WTC11 (cell line): Measurements from ENCODE around the gene BRCA1. TPM values are rescaled to one million over a fixed set of nuclear protein-coding genes. Genes with fewer than 3 reads are reported as not detected.

Experiments
- CREB1 ChIP-seq: sonication (generic); formaldehyde crosslinking; IDR thresholded peaks from 2 replicates; pipeline ENCODE4 v1.8.0; 2023; ENCODE audit warnings: mild to moderate bottlenecking, missing genetic modification reagents
- ETV6 ChIP-seq: sonication (generic); formaldehyde crosslinking; IDR thresholded peaks from 2 replicates; pipeline ENCODE4 v1.8.1; 2022; ENCODE audit warnings: mild to moderate bottlenecking, missing genetic modification reagents
- GABPB1 ChIP-seq: sonication (generic); formaldehyde crosslinking; IDR thresholded peaks from 2 replicates; pipeline ENCODE4 v1.8.1; 2023; ENCODE audit warnings: mild to moderate bottlenecking, missing genetic modification reagents
- GRHL2 ChIP-seq: fragments of 250-450 bp; sonication (Bioruptor Pico); IDR thresholded peaks from 2 replicates; pipeline ENCODE4 v1.8.0; 2022; ENCODE audit warnings: mild to moderate bottlenecking, moderate library complexity; ENCODE audit not compliant: insufficient replicate concordance, severe bottlenecking
- NFE2L1 ChIP-seq: sonication (generic); formaldehyde crosslinking; IDR thresholded peaks from 2 replicates; pipeline ENCODE4 v1.8.1; 2023; ENCODE audit warnings: missing genetic modification reagents
- ZNF232 ChIP-seq: sonication (generic); formaldehyde crosslinking; IDR thresholded peaks from 2 replicates; pipeline ENCODE4 v1.8.0; 2022; ENCODE audit warnings: mild to moderate bottlenecking, missing genetic modification reagents
- ZNF263 ChIP-seq: sonication (generic); formaldehyde crosslinking; IDR thresholded peaks from 2 replicates; pipeline ENCODE4 v1.8.1; 2022; ENCODE audit warnings: low read depth, mild to moderate bottlenecking, moderate library complexity, missing genetic modification reagents
- ZNF671 ChIP-seq: fragments of 250-450 bp; sonication (Bioruptor Pico); IDR thresholded peaks from 2 replicates; pipeline ENCODE4 v1.8.0; 2021; ENCODE audit warnings: mild to moderate bottlenecking
- total RNA-seq: library from RNA; stranded (reverse); gene quantifications from 3 replicates; pipeline ENCODE4 v1.2.3, GENCODE V29; 2021
- TF ChIP-seq, protein P1 (sequence below): sonication (generic); formaldehyde crosslinking; IDR thresholded peaks from 2 replicates; pipeline ENCODE4 v1.8.0; 2023; ENCODE audit warnings: missing genetic modification reagents, mild to moderate bottlenecking, borderline replicate concordance
- TF ChIP-seq, protein P2 (sequence below): sonication (generic); formaldehyde crosslinking; IDR thresholded peaks from 2 replicates; pipeline ENCODE4 v1.8.1; 2022; ENCODE audit warnings: low read depth, missing genetic modification reagents, borderline replicate concordance
- TF ChIP-seq, protein P3 (sequence below): fragments of 250-450 bp; sonication (Bioruptor Pico); IDR thresholded peaks from 2 replicates; pipeline ENCODE4 v1.8.0; 2021; ENCODE audit warnings: mild to moderate bottlenecking
- TF ChIP-seq, protein P4 (sequence below): fragments of 250-450 bp; sonication (Bioruptor Pico); IDR thresholded peaks from 2 replicates; pipeline ENCODE4 v1.9.0; 2021; ENCODE audit warnings: mild to moderate bottlenecking, borderline replicate concordance
- TF ChIP-seq, protein P5 (sequence below): sonication (generic); formaldehyde crosslinking; IDR thresholded peaks from 2 replicates; pipeline ENCODE4 v1.8.1; 2023; ENCODE audit warnings: mild to moderate bottlenecking, missing genetic modification reagents
- TF ChIP-seq, protein P6 (sequence below): sonication (generic); formaldehyde crosslinking; IDR thresholded peaks from 2 replicates; pipeline ENCODE4 v1.8.1; 2023; ENCODE audit warnings: mild to moderate bottlenecking, moderate library complexity, missing genetic modification reagents

Gene BRCA1
- total RNA-seq, 1 experiment from 2014 or later: 37.8 TPM

DNA sequence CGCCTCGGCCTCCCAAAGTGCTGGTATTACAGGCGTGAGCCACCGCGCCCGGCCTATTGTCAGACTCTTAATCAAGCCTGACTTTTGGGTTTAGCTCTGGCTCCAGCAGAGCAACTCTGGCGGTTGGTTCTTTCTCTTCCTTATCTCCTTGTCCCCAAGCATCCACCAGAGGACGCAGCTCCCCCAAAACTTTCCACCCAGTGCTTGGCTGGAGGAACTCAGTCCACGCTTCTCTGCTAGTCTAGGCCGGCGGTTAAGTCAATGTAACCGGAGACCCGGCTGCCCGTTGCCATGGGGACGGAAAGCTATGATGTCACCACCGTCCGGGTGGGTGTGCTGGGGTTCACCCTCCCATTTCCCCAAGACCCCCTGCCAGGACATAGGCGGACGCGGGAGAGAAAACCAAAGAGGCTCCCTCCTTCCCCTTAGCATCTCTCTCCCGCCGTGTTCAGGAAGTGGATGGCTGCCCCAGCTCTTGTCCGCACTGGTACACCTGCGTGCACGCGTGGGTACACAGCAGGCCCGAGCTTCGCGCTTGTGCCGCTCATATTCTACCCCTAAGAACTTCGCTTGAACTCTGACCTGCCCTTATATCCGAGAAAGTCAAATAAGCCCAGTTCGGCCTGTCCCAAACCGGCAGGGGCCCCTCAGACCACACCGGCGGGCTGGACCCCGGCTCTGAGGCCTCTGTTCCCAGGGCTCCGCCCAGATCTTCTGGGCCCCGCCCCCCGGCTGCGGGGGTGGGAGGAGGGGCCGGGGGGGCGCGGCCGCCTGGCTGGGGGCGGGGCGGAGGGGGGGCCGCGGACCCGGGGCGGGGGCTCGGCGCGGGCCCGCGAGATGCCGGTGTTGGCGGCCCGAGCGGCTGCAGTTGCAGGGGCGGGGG lies 100.5 kb downstream of the BRCA1 start, which contains the start of gene RND2 (continued):
- TF ChIP-seq, protein P1, sequence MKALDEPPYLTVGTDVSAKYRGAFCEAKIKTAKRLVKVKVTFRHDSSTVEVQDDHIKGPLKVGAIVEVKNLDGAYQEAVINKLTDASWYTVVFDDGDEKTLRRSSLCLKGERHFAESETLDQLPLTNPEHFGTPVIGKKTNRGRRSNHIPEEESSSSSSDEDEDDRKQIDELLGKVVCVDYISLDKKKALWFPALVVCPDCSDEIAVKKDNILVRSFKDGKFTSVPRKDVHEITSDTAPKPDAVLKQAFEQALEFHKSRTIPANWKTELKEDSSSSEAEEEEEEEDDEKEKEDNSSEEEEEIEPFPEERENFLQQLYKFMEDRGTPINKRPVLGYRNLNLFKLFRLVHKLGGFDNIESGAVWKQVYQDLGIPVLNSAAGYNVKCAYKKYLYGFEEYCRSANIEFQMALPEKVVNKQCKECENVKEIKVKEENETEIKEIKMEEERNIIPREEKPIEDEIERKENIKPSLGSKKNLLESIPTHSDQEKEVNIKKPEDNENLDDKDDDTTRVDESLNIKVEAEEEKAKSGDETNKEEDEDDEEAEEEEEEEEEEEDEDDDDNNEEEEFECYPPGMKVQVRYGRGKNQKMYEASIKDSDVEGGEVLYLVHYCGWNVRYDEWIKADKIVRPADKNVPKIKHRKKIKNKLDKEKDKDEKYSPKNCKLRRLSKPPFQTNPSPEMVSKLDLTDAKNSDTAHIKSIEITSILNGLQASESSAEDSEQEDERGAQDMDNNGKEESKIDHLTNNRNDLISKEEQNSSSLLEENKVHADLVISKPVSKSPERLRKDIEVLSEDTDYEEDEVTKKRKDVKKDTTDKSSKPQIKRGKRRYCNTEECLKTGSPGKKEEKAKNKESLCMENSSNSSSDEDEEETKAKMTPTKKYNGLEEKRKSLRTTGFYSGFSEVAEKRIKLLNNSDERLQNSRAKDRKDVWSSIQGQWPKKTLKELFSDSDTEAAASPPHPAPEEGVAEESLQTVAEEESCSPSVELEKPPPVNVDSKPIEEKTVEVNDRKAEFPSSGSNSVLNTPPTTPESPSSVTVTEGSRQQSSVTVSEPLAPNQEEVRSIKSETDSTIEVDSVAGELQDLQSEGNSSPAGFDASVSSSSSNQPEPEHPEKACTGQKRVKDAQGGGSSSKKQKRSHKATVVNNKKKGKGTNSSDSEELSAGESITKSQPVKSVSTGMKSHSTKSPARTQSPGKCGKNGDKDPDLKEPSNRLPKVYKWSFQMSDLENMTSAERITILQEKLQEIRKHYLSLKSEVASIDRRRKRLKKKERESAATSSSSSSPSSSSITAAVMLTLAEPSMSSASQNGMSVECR (CRISPR knock-in tag): peak; percentile 89; the same call in 1 of the 2 replicates
- TF ChIP-seq ZNF671 (CRISPR knock-in tag): no peak
- TF ChIP-seq ZNF263 (CRISPR knock-in tag): no peak
- TF ChIP-seq CREB1 (CRISPR knock-in tag): no peak
- no peak for TF ChIP-seq NFE2L1 (CRISPR knock-in tag)
- TF ChIP-seq, protein P2, sequence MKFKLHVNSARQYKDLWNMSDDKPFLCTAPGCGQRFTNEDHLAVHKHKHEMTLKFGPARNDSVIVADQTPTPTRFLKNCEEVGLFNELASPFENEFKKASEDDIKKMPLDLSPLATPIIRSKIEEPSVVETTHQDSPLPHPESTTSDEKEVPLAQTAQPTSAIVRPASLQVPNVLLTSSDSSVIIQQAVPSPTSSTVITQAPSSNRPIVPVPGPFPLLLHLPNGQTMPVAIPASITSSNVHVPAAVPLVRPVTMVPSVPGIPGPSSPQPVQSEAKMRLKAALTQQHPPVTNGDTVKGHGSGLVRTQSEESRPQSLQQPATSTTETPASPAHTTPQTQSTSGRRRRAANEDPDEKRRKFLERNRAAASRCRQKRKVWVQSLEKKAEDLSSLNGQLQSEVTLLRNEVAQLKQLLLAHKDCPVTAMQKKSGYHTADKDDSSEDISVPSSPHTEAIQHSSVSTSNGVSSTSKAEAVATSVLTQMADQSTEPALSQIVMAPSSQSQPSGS (CRISPR knock-in tag): 0 out of 2 replicates have a peak, but pooled peaks have one; percentile 42
- TF ChIP-seq, protein P3, sequence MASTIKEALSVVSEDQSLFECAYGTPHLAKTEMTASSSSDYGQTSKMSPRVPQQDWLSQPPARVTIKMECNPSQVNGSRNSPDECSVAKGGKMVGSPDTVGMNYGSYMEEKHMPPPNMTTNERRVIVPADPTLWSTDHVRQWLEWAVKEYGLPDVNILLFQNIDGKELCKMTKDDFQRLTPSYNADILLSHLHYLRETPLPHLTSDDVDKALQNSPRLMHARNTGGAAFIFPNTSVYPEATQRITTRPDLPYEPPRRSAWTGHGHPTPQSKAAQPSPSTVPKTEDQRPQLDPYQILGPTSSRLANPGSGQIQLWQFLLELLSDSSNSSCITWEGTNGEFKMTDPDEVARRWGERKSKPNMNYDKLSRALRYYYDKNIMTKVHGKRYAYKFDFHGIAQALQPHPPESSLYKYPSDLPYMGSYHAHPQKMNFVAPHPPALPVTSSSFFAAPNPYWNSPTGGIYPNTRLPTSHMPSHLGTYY (CRISPR knock-in tag): no peak
- peak; percentile 41; the same call in 1 of the 2 replicates for TF ChIP-seq ZNF232 (CRISPR knock-in tag)
- TF ChIP-seq, protein P4, sequence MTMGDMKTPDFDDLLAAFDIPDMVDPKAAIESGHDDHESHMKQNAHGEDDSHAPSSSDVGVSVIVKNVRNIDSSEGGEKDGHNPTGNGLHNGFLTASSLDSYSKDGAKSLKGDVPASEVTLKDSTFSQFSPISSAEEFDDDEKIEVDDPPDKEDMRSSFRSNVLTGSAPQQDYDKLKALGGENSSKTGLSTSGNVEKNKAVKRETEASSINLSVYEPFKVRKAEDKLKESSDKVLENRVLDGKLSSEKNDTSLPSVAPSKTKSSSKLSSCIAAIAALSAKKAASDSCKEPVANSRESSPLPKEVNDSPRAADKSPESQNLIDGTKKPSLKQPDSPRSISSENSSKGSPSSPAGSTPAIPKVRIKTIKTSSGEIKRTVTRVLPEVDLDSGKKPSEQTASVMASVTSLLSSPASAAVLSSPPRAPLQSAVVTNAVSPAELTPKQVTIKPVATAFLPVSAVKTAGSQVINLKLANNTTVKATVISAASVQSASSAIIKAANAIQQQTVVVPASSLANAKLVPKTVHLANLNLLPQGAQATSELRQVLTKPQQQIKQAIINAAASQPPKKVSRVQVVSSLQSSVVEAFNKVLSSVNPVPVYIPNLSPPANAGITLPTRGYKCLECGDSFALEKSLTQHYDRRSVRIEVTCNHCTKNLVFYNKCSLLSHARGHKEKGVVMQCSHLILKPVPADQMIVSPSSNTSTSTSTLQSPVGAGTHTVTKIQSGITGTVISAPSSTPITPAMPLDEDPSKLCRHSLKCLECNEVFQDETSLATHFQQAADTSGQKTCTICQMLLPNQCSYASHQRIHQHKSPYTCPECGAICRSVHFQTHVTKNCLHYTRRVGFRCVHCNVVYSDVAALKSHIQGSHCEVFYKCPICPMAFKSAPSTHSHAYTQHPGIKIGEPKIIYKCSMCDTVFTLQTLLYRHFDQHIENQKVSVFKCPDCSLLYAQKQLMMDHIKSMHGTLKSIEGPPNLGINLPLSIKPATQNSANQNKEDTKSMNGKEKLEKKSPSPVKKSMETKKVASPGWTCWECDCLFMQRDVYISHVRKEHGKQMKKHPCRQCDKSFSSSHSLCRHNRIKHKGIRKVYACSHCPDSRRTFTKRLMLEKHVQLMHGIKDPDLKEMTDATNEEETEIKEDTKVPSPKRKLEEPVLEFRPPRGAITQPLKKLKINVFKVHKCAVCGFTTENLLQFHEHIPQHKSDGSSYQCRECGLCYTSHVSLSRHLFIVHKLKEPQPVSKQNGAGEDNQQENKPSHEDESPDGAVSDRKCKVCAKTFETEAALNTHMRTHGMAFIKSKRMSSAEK (CRISPR knock-in tag): no peak
- TF ChIP-seq, protein P5, sequence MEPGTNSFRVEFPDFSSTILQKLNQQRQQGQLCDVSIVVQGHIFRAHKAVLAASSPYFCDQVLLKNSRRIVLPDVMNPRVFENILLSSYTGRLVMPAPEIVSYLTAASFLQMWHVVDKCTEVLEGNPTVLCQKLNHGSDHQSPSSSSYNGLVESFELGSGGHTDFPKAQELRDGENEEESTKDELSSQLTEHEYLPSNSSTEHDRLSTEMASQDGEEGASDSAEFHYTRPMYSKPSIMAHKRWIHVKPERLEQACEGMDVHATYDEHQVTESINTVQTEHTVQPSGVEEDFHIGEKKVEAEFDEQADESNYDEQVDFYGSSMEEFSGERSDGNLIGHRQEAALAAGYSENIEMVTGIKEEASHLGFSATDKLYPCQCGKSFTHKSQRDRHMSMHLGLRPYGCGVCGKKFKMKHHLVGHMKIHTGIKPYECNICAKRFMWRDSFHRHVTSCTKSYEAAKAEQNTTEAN: no peak
- TF ChIP-seq, protein P6, sequence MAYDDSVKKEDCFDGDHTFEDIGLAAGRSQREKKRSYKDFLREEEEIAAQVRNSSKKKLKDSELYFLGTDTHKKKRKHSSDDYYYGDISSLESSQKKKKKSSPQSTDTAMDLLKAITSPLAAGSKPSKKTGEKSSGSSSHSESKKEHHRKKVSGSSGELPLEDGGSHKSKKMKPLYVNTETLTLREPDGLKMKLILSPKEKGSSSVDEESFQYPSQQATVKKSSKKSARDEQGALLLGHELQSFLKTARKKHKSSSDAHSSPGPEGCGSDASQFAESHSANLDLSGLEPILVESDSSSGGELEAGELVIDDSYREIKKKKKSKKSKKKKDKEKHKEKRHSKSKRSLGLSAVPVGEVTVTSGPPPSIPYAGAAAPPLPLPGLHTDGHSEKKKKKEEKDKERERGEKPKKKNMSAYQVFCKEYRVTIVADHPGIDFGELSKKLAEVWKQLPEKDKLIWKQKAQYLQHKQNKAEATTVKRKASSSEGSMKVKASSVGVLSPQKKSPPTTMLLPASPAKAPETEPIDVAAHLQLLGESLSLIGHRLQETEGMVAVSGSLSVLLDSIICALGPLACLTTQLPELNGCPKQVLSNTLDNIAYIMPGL (CRISPR knock-in tag): no peak; the same call in 1 of the 2 replicates
- peak; percentile 74 for TF ChIP-seq GABPB1
- no peak for TF ChIP-seq GRHL2 (CRISPR knock-in tag)
- peak; percentile 84 for TF ChIP-seq ETV6
